Kidney (tissue), 14 donors: ENCODE measurements around the gene CADPS2. TPM values are rescaled to one million over a fixed set of nuclear protein-coding genes. Genes with fewer than 3 reads are reported as not detected.

Experiments
- DNase-seq, 5 donors: peaks; one replicate each; pipeline ENCODE4 v3.0.0-alpha.2; 2013 to 2020
- FAIRE-seq: peaks from 2 replicates; lab custom pipeline; 2012; peaks lifted over from hg19 to GRCh38; lab: Jason Lieb, UNC
- H3K27ac ChIP-seq, 2 donors: one replicate each; pipeline ENCODE4 v1.7.0; 2013; ENCODE audit warnings: low read depth in 2 of 2, low read length in 2 of 2, inconsistent platforms in 1 of 2
- H3K27me3 ChIP-seq: one replicate; pipeline ENCODE4 v1.7.1; 2013; ENCODE audit warnings: low read length, inconsistent platforms; ENCODE audit not compliant: control insufficient read depth, insufficient read depth
- H3K36me3 ChIP-seq, 3 donors: one replicate each; pipeline versions ENCODE4 v1.7.0 to v1.7.1; 2013; ENCODE audit warnings: low read length in 3 of 3, control low read depth in 1 of 3, inconsistent platforms in 1 of 3; ENCODE audit not compliant: insufficient read depth in 3 of 3, control insufficient read depth in 2 of 3
- H3K4me1 ChIP-seq, 3 donors: one replicate each; pipeline versions ENCODE4 v1.7.0 to v1.7.1; 2013; ENCODE audit warnings: low read length in 3 of 3, inconsistent platforms in 1 of 3, low read depth in 1 of 3; ENCODE audit not compliant: control insufficient read depth in 2 of 3, insufficient read depth in 2 of 3
- H3K4me3 ChIP-seq, 3 donors: one replicate each; pipeline versions ENCODE4 v1.7.0 to v1.8.1; 2013; ENCODE audit warnings: low read length in 3 of 3, control low read depth in 1 of 3, inconsistent platforms in 1 of 3
- H3K9ac ChIP-seq, 3 donors: one replicate each; pipeline versions ENCODE4 v1.7.0 to v1.7.1; 2013; ENCODE audit warnings: low read length in 3 of 3, control low read depth in 1 of 3, inconsistent platforms in 1 of 3
- H3K9me3 ChIP-seq, 3 donors: one replicate each; pipeline versions ENCODE4 v1.7.0 to v1.7.1; 2013; ENCODE audit warnings: low read length in 3 of 3, control low read depth in 1 of 3, inconsistent platforms in 1 of 3; ENCODE audit not compliant: control insufficient read depth in 2 of 3, insufficient read depth in 1 of 3
- CTCF ChIP-seq: IDR thresholded peaks from 3 replicates; pipeline ENCODE4 v1.5.1; 2012; ENCODE audit warnings: mild to moderate bottlenecking, moderate library complexity, borderline replicate concordance; ENCODE audit not compliant: insufficient read depth; ENCODE audit errors: extremely low read depth
- intact Hi-C: fragments of 100-400 bp; cut with DNase I; formaldehyde crosslinking; loops from one replicate; pipeline ENCODE4 v1.11.1; 2022
- polyA plus RNA-seq: library from polyadenylated mRNA; stranded (reverse); fragments of 350-450 nt; fragmentation: Illumina TruSeq; extraction: RNeasy Lipid Tissue Mini Kit (QIAGEN cat#74804); gene quantifications from one replicate; pipeline ENCODE4 v1.2.3, GENCODE V29; 2014; ENCODE audit warnings: low read depth, low replicate concordance; ENCODE audit not compliant: insufficient read depth
- total RNA-seq: library from RNA; stranded (reverse); fragmentation: NEBNext Ultra II Directional; extraction: Animal tissue kit (Norgen Biotek cat#: 25700); gene quantifications from one replicate; pipeline ENCODE4 v1.2.1, GENCODE V29; 2021
- donor health status: control.
- donor health status: control.
- donor health status: control.
- donor health status: control.
- donor health status: control.
- donor health status: DM: yes; HTN: yes; CAD: no.
- donor health status: Normal renal cell carcinoma (clear cell type).

The CADPS2 gene
- total and polyA plus RNA-seq, 2 donors from 2014 or later, result 33.0 to 39.9 TPM

GRCh38 chr7:122833888-122834570 lies 52.2 kb downstream of the CADPS2 start:
- intact Hi-C loops, result no loop called here
- Histone ChIP-seq H3K36me3 (no peaks in the 10 kb centered on the region), H3K27me3 (no peaks in the 10 kb centered on the region), H3K9ac (no peak overlapping the region), H3K27ac (no peak overlapping the region), H3K9me3 (no peaks in the 10 kb centered on the region), H3K4me3 (no peak overlapping the region), H3K4me1 (no peaks in the 10 kb centered on the region)
- no peak for TF ChIP-seq CTCF
- FAIRE-seq, result no peak
- DNase-seq, result no peak

- FAIRE-seq, result no peak
- Histone ChIP-seq H3K4me3 (no peak overlapping the region), H3K27me3 (no peaks in the 10 kb centered on the region), H3K9me3 (no peaks in the 10 kb centered on the region), H3K4me1 (no peaks in the 10 kb centered on the region), H3K9ac (no peak overlapping the region), H3K36me3 (no peaks in the 10 kb centered on the region), H3K27ac (no peak overlapping the region)
- intact Hi-C loops, result no loop called here
- DNase-seq, result no peak
- TF ChIP-seq CTCF, result no peak
Measured at GRCh38 chr7:122831436-122831835, 54.8 kb downstream of the CADPS2 start.

- Histone ChIP-seq H3K27me3 (no peaks in the 10 kb centered on the region), H3K9ac (no peak overlapping the region), H3K36me3 (no peaks in the 10 kb centered on the region), H3K4me1 (no peaks in the 10 kb centered on the region), H3K9me3 (no peaks in the 10 kb centered on the region), H3K4me3 (no peak overlapping the region), H3K27ac (no peak overlapping the region)
- no peak for TF ChIP-seq CTCF
- intact Hi-C loops, result no loop called here
- DNase-seq, result no peak
- FAIRE-seq, result no peak
Measured at GRCh38 chr7:122829962-122830361, 56.3 kb downstream of the CADPS2 start.

GRCh38 chr7:122827763-122828162 lies 58.5 kb downstream of the CADPS2 start:
- no peaks in the 10 kb centered on the region for H3K36me3 ChIP-seq
- H3K4me3 ChIP-seq, result no peak overlapping the region
- no peaks in the 10 kb centered on the region for H3K27me3 ChIP-seq
- H3K27ac ChIP-seq, result no peak overlapping the region
- FAIRE-seq (no peak), DNase-seq (no peak)
- intact Hi-C loops, result no loop called here
- no peak for TF ChIP-seq CTCF
- H3K4me1 ChIP-seq, result no peaks in the 10 kb centered on the region
- no peak overlapping the region for H3K9ac ChIP-seq
- no peaks in the 10 kb centered on the region for H3K9me3 ChIP-seq
